Measurements from ENCODE around the gene APRT.
A peak's percentile ranks its signal among the peaks of the same experiment; 100 is the strongest.
"Not testable (repeated sequence)": the region's sequence is repeated elsewhere in the genome, so short reads cannot be mapped to it uniquely, and the experiment has no call there.

APRT gene

GRCh38 chr16:88785106-88785924 is 26.4 kb downstream of the APRT start, which contains the start of gene PIEZO1:
Gene PIEZO1 (minus strand): TSS chr16:88785220. CDS start chr16:88784964, 256 bp downstream.
- DNase-seq: peak; percentile 81

GRCh38 chr16:88784856-88785105 is 26.9 kb downstream of the APRT start:
- DNase-seq: no peak

GRCh38 chr16:88784074-88784855 is 27.5 kb downstream of the APRT start:
- DNase-seq: peak; percentile 69

- peak; percentile 48 for DNase-seq
Observed at GRCh38 chr16:88783391-88784073, 28.2 kb downstream of the APRT start.

- DNase-seq: peak; percentile 92
Observed at GRCh38 chr16:88782454-88783390, 29.0 kb downstream of the APRT start.

- DNase-seq: peak; percentile 87
Observed at GRCh38 chr16:88781140-88782077, 30.3 kb downstream of the APRT start.

- no peak for DNase-seq
Observed at GRCh38 chr16:88780142-88781062, 31.3 kb downstream of the APRT start.

- no peak for DNase-seq
Observed at GRCh38 chr16:88779406-88780141, 32.2 kb downstream of the APRT start.

GRCh38 chr16:88778541-88779065 is 33.1 kb downstream of the APRT start:
- no peak for DNase-seq

GRCh38 chr16:88778271-88778525 is 33.5 kb downstream of the APRT start:
- no peak for DNase-seq

- DNase-seq: no peak
Observed at GRCh38 chr16:88777471-88778270, 34.1 kb downstream of the APRT start.

GRCh38 chr16:88775825-88776224 is 35.9 kb downstream of the APRT start:
- no peak for DNase-seq

GRCh38 chr16:88774544-88775393 is 37.0 kb downstream of the APRT start:
- DNase-seq: no peak

- DNase-seq: no peak
Observed at GRCh38 chr16:88773812-88774291, 37.9 kb downstream of the APRT start.

- no peak for DNase-seq
Observed at GRCh38 chr16:88772871-88773811, 38.6 kb downstream of the APRT start.

GRCh38 chr16:88771781-88772180 is 39.9 kb downstream of the APRT start:
- not testable (repeated sequence) for DNase-seq

All from activated CD4-positive, alpha-beta T cell treated with anti-CD3 and anti-CD28 coated beads, Interleukin-2, Interleukin-6, amounts not matched to agents 100 ng/mL and 50 ng/mL, durations not matched to agents 16 hours and 8 hours (primary cell).